ENCODE data around the gene ABHD14A. TPM values are rescaled to one million over a fixed set of nuclear protein-coding genes. Genes with fewer than 3 reads are reported as not detected.

ABHD14A gene
- total RNA-seq, 4 donors from 2014 or later: 8.7 to 37.9 (median 29.9) TPM

- Histone ChIP-seq H3K36me3 (peaks cover 0 to 71% of the 10 kb centered on the region in 2 donors), H3K4me3 (no peak overlapping the region), H3K27ac (no peak overlapping the region), H3K4me1 (peaks cover 10 to 13% of the 10 kb centered on the region in 2 donors), H3K9me3 (no peaks in the 10 kb centered on the region), H3K27me3 (no peaks in the 10 kb centered on the region)
- TF ChIP-seq POLR2A (IDR thresholded peaks at IDR 0.05) (no peak), CTCF (IDR thresholded peaks at IDR 0.05 in 4 of 5, conservative IDR thresholded peaks at IDR 0.05 in 1 of 5) (no peak)
- ATAC-seq: no peak
- intact Hi-C loops (cut with DNase I; ENCODE audit: low total_unique reads): no loop called here
- no peak for DNase-seq
- in situ Hi-C loops (cut with MboI; ENCODE audit: low sequenced_read_pairs in 4 of 4): no loop called here
These were observed 38.7 kb upstream of the ABHD14A start for GRCh38 chr3:51935886-51936755.

- no peak overlapping the region for H3K27ac ChIP-seq
- TF ChIP-seq CTCF (IDR thresholded peaks at IDR 0.05 in 4 of 5, conservative IDR thresholded peaks at IDR 0.05 in 1 of 5): no peak
- no peak for TF ChIP-seq POLR2A (IDR thresholded peaks at IDR 0.05)
- H3K9me3 ChIP-seq: no peaks in the 10 kb centered on the region
- ATAC-seq: no peak
- peaks cover 13 to 17% of the 10 kb centered on the region in 2 donors for H3K4me1 ChIP-seq
- H3K4me3 ChIP-seq: no peak overlapping the region
- intact Hi-C loops (cut with DNase I; ENCODE audit: low total_unique reads) (no loop called here), in situ Hi-C loops (cut with MboI; ENCODE audit: low sequenced_read_pairs in 4 of 4) (no loop called here)
- H3K36me3 ChIP-seq: peaks cover 0 to 71% of the 10 kb centered on the region in 2 donors
- no peak for DNase-seq
- no peaks in the 10 kb centered on the region for H3K27me3 ChIP-seq
These were observed 37.9 kb upstream of the ABHD14A start for GRCh38 chr3:51937014-51937413.

GRCh38 chr3:51937611-51938450 lies 37.0 kb upstream of the ABHD14A start:
- TF ChIP-seq CTCF (IDR thresholded peaks at IDR 0.05 in 4 of 5, conservative IDR thresholded peaks at IDR 0.05 in 1 of 5) (no peak), POLR2A (IDR thresholded peaks at IDR 0.05) (no peak)
- H3K27ac ChIP-seq: no peak overlapping the region
- peaks cover 18 to 24% of the 10 kb centered on the region in 2 donors for H3K4me1 ChIP-seq
- DNase-seq (no peak), ATAC-seq (no peak)
- in situ Hi-C loops (cut with MboI; ENCODE audit: low sequenced_read_pairs in 4 of 4): no loop called here
- H3K4me3 ChIP-seq: no peak overlapping the region
- no peaks in the 10 kb centered on the region for H3K27me3 ChIP-seq
- intact Hi-C loops (cut with DNase I; ENCODE audit: low total_unique reads): no loop called here
- H3K36me3 ChIP-seq: peaks cover 0 to 67% of the 10 kb centered on the region in 2 donors
- H3K9me3 ChIP-seq: no peaks in the 10 kb centered on the region

GRCh38 chr3:51938780-51939425 lies 36.0 kb upstream of the ABHD14A start:
- Histone ChIP-seq H3K27me3 (no peaks in the 10 kb centered on the region), H3K36me3 (peaks cover 0 to 56% of the 10 kb centered on the region in 2 donors), H3K4me3 (no peak overlapping the region), H3K9me3 (no peaks in the 10 kb centered on the region), H3K27ac (no peak overlapping the region), H3K4me1 (peaks cover 23 to 29% of the 10 kb centered on the region in 2 donors)
- DNase-seq: no peak
- in situ Hi-C loops (cut with MboI; ENCODE audit: low sequenced_read_pairs in 4 of 4) (no loop called here), intact Hi-C loops (cut with DNase I; ENCODE audit: low total_unique reads) (no loop called here)
- no peak for TF ChIP-seq CTCF (IDR thresholded peaks at IDR 0.05 in 4 of 5, conservative IDR thresholded peaks at IDR 0.05 in 1 of 5)
- TF ChIP-seq POLR2A (IDR thresholded peaks at IDR 0.05): no peak
- no peak for ATAC-seq
